Ectodermal cell (in vitro differentiated cells): Measurements from ENCODE around the gene SIRPG.

Source experiments
- H3K27ac ChIP-seq: 2 replicates; pipeline ENCODE4 v1.7.0; 2013; ENCODE audit warnings: mild to moderate bottlenecking, low read depth, low read length; ENCODE audit not compliant: insufficient read depth, poor library complexity, severe bottlenecking
- H3K27me3 ChIP-seq: 2 replicates; pipeline ENCODE4 v1.7.0; 2013; ENCODE audit warnings: mild to moderate bottlenecking, low read length; ENCODE audit not compliant: insufficient read depth, control insufficient read depth, poor library complexity, severe bottlenecking
- H3K36me3 ChIP-seq: one replicate; pipeline ENCODE4 v1.7.0; 2013; ENCODE audit warnings: low read length; ENCODE audit not compliant: control insufficient read depth, insufficient read depth
- H3K4me1 ChIP-seq: one replicate; pipeline ENCODE4 v1.7.0; 2013; ENCODE audit warnings: low read length; ENCODE audit not compliant: control insufficient read depth, insufficient read depth
- H3K4me3 ChIP-seq: 2 replicates; pipeline ENCODE4 v1.7.0; 2013; ENCODE audit warnings: low read depth, low read length, control low read depth; ENCODE audit not compliant: insufficient read depth
- H3K9me3 ChIP-seq: 2 replicates; pipeline ENCODE4 v1.7.0; 2013; ENCODE audit warnings: mild to moderate bottlenecking, low read length, moderate library complexity; ENCODE audit not compliant: control insufficient read depth
- WGBS, 2 experiments: methylation state at CpG; one replicate each; pipeline ENCODE4 v1.1.7; 2013; ENCODE audit warnings: missing lambda C conversion rate in 2 of 2; 5-methylcytosine and 5-hydroxymethylcytosine counted together

The SIRPG gene

DNA sequence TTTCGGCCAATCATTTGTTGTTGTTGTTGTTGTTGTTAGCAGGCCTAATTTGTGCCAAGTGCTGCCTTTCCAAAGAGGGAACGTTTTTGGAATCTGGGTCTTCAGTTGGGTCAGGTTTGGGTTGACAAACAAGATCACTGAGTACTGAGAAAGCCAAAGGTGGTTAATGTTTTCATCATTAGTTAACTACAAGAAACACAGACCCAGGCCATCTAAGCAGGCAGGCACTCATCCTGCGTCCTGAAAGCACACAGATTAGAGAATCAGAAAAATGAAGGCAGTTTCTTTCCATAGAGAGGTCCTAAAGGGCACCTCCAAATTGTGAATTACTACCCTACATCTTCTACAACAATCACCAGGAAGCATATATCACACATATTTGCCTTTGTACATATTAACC, 15.1 kb upstream of the SIRPG start:
- H3K36me3 ChIP-seq: no peaks in the 10 kb centered on the region
- H3K9me3 ChIP-seq: no peaks in the 10 kb centered on the region
- WGBS, 2 experiments: 87 to 91% methylated on average over 3 of the region's 3 CpGs
- no peak overlapping the region for H3K4me3 ChIP-seq
- H3K27ac ChIP-seq: no peak overlapping the region
- peaks cover 89% of the 10 kb centered on the region for H3K27me3 ChIP-seq
- H3K4me1 ChIP-seq: peaks cover 7% of the 10 kb centered on the region

DNA sequence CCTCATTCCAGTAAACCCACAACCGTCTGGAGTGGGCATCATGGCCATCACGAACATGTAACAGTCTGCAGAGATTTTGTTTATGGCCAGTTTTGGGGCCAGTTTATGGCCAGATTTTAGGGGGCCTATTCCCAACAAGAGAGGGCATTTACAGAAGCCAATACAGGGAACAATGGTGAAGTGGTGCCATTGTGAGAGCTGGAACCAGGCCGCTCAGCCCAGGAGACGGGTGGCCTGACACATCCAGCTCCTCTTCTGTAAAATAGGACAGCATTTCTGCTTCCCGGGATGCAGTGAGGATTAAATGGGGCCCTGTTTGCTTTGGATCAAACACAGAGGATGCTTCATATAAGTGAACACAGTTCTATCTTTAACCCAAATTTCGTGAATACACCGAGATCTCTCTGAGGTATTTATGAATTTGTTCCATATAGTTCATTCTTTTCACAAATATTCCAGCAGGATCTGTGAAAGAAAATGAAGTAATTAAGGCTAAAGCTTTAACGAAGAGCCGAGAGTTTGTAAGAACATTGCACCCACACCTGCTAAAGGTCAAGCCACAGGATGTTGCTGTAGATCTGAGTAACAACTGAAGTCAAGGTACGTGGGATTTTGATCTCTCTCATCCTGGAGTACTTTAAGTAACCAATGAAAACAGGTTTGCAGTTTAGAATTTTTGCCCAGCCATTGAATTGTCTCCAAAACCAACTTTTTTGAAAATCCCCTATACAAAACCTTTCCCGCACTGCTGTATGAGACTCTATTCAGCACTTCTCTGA, 14.5 kb upstream of the SIRPG start:
- Histone ChIP-seq H3K9me3 (no peaks in the 10 kb centered on the region), H3K27me3 (peaks cover 82% of the 10 kb centered on the region), H3K4me3 (no peak overlapping the region), H3K36me3 (no peaks in the 10 kb centered on the region), H3K4me1 (peaks cover 7% of the 10 kb centered on the region), H3K27ac (no peak overlapping the region)
- 90 to 93% methylated on average over 9 to 10 of the region's 11 CpGs for WGBS, 2 experiments

DNA sequence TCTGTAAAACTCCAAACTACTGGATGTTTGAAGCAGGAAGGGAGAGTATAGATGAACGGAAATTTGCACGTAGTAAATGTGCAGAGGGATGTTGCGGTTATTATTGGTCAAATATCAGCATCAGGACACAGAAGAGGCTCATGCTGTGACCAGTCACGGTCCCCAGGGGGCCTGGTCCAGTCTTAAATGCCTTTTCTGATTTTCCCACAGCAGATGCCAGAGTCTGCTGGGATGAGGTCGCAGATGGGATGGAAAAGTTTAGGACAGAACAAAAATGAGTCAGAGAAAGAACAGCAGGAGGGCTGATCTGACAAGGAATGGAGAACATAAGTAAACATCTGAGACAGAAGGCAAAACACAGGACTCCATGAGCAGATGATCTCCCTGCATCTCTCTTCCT, 11.7 kb upstream of the SIRPG start:
- H3K4me1 ChIP-seq: peaks cover 7% of the 10 kb centered on the region

GRCh38 chr20:1667502-1668085, 10.0 kb upstream of the SIRPG start:
- 83 to 85% methylated on average over 1 of the region's 1 CpG for WGBS, 2 experiments
- H3K4me1 ChIP-seq: no peaks in the 10 kb centered on the region
- no peaks in the 10 kb centered on the region for H3K9me3 ChIP-seq
- no peaks in the 10 kb centered on the region for H3K36me3 ChIP-seq
- H3K27ac ChIP-seq: no peak overlapping the region
- peaks cover 39% of the 10 kb centered on the region for H3K27me3 ChIP-seq
- no peak overlapping the region for H3K4me3 ChIP-seq

More for the DNA sequence above, 11.7 kb upstream of the SIRPG start:
- Histone ChIP-seq H3K4me3 (no peak overlapping the region), H3K36me3 (no peaks in the 10 kb centered on the region), H3K27me3 (peaks cover 54% of the 10 kb centered on the region), H3K27ac (no peak overlapping the region), H3K9me3 (no peaks in the 10 kb centered on the region)
- WGBS, 2 experiments: 89 to 90% methylated on average over 5 of the region's 5 CpGs

DNA sequence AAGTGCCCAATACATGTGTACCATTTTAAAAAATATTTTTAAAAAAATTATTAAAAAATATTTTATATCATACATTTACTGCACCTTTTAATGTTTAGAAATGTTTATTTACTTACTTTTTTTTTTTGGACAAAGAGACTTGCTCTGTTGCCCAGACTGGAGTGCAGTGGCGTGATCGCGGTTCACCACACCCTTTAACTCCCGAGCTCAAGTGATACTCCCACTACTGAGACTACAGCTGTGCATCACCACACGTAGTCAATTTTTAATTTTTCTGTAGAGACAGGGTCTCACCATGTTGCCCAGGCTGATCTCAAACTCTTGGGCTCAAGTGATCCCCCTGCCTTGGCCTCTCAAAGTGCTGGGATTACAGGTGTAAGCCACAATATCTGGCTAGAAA, 9.2 kb upstream of the SIRPG start:
- H3K27ac ChIP-seq: no peak overlapping the region
- WGBS, 2 experiments: 72 to 93% methylated on average over 4 to 5 of the region's 5 CpGs

GRCh38 chr20:1665345-1665744, 7.8 kb upstream of the SIRPG start:
- Histone ChIP-seq H3K27me3 (peaks cover 18% of the 10 kb centered on the region), H3K4me1 (no peaks in the 10 kb centered on the region), H3K4me3 (no peak overlapping the region), H3K36me3 (no peaks in the 10 kb centered on the region), H3K27ac (no peak overlapping the region), H3K9me3 (no peaks in the 10 kb centered on the region)
- 84 to 98% methylated on average over 1 to 3 of the region's 3 CpGs for WGBS, 2 experiments

More for the DNA sequence above, 9.2 kb upstream of the SIRPG start:
- Histone ChIP-seq H3K9me3 (no peaks in the 10 kb centered on the region), H3K36me3 (no peaks in the 10 kb centered on the region), H3K4me3 (no peak overlapping the region), H3K27me3 (peaks cover 31% of the 10 kb centered on the region), H3K4me1 (no peaks in the 10 kb centered on the region)

DNA sequence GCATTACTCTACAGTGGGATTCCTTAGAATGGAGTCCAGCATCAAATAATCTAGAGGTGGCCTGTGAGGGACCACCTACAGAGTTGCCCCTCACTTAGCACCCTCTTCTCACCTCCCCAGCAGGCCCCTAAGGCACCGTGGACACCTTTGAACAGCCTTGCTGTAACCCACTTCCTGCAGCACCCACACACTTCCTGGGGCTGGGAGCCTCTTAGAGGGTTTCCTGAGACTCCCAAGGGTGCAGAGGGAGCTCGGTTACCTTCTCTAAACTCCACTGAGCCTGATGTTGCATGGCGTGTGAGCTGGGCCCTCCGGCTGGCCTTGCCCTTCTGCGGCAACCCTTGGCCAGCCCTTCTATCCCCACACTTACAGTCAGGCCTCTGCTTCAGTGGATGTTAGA, 7.3 kb upstream of the SIRPG start:
- Histone ChIP-seq H3K4me3 (no peak overlapping the region), H3K9me3 (no peaks in the 10 kb centered on the region), H3K27ac (no peak overlapping the region), H3K27me3 (peaks cover 14% of the 10 kb centered on the region), H3K36me3 (no peaks in the 10 kb centered on the region), H3K4me1 (no peaks in the 10 kb centered on the region)
- WGBS, 2 experiments: 82 to 85% methylated on average over 5 of the region's 5 CpGs

DNA sequence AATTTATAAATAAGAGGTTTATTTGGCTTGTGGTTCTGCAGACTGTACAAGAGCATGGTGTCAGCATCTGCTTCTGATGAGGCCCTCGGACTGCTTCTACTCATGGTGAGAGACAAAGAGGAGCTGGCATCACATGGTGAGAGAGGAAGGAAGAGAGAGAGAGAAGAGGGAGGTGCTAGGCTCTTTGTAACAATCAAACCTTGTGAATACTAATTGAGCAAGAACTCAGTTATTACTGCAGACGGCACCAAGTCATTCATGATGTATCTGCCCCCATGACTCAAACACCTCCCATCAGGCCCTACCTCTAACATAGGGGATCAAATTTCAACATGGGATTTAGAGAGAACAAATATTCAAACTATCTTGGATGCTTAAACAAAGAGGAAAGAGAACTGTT, 6.3 kb upstream of the SIRPG start:
- Histone ChIP-seq H3K4me1 (no peaks in the 10 kb centered on the region), H3K36me3 (no peaks in the 10 kb centered on the region), H3K27me3 (peaks cover 4% of the 10 kb centered on the region), H3K27ac (no peak overlapping the region), H3K9me3 (no peaks in the 10 kb centered on the region), H3K4me3 (no peak overlapping the region)
- WGBS, 2 experiments: 81 to 85% methylated on average over 2 of the region's 2 CpGs

DNA sequence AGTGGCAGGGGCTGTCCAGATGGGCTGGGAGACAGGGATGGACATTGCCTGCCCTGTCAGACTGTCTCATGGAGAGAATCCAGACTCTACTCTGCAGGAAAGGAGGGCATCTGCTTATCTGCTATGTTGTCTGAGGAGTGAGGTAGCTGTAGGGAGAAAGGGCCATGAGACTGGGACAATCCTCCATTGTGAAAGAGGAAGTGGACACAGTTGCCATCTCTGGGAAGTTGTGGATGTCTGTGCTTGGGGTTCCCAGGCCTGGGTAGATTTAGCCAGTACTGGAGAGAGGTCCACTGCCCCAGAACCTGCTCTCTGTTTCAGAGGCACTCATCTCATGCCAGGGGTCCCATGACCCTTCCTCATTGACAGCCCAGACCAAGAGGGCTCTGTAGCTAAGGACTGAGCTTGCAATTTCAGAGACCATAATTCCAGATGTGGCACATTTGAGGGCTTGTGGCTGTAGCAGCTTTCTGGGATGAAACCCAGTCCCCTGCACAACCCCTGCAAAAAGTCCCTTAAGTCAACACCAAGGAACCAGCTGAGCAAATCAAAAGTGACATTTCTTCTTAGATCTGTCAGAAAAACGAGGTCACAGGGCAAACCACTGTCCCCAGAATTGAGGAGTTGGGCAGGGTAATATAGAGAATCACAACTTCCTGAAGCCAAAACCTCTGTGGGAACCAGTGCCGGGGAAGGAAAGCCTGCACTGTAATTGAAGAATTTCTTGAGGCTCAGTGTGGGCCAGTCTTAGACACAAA, 4.1 kb upstream of the SIRPG start:
- WGBS, 2 experiments: 83 to 89% methylated on average over 2 of the region's 2 CpGs
- Histone ChIP-seq H3K36me3 (no peaks in the 10 kb centered on the region), H3K4me3 (no peak overlapping the region), H3K9me3 (no peaks in the 10 kb centered on the region), H3K4me1 (no peaks in the 10 kb centered on the region), H3K27me3 (peaks cover 3% of the 10 kb centered on the region), H3K27ac (no peak overlapping the region)

DNA sequence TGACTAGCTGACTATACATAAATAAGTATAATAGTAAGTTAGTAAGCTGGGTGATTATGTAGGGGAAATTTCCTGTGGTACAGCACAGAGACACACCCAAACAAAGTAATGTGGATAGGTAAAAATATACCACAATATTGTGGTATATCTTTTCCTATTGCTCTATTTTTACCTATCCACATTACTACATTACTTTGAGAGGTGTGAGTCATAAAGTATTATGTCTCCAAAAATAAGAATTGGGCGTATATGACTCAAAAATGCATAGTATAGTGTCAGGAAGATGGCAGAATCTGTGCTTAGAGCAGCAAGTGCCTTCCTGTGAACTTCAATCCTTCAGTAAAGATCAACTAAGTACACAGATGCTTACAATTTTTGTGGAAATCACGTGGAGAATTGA, 2.7 kb upstream of the SIRPG start:
- H3K9me3 ChIP-seq: no peaks in the 10 kb centered on the region
- 62 to 73% methylated on average over 2 of the region's 2 CpGs for WGBS, 2 experiments
- H3K4me1 ChIP-seq: no peaks in the 10 kb centered on the region
- no peak overlapping the region for H3K4me3 ChIP-seq
- peaks cover 3% of the 10 kb centered on the region for H3K27me3 ChIP-seq
- no peak overlapping the region for H3K27ac ChIP-seq
- H3K36me3 ChIP-seq: no peaks in the 10 kb centered on the region
